Measurements from ENCODE around the gene COLQ.
"Not testable (repeated sequence)": the region's sequence is repeated elsewhere in the genome, so short reads cannot be mapped to it uniquely, and the experiment has no call there.

COLQ gene

DNA sequence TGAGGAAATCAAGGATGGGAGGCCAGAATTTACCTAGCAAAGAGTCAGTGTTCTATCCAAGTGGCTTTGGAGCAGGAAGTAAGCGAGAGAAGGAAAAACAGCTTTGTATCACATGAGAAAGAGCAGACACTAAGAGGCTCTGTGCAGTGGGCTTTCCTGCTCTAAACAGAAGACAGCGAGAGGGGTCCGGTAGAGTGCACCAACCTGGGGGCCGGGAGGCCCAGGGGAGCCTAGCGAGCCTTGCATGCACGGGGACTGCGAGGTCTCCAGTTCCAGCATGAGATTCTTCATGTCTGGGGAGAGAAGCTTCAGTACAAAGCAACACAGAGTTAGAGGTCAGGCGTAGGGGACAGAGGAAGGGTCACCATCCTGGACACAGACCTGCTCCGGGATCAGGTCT is 33.5 kb downstream of the COLQ start:
- Histone ChIP-seq H3K4me3 (ENCODE audit: low read depth in 1 of 2, low read length in 2 of 2) (no peak overlapping the region), H3K9me3 (ENCODE audit: low read length) (no peaks in the 10 kb centered on the region), H3K9ac (ENCODE audit: low read length) (no peak overlapping the region), H3K27me3 (ENCODE audit: control insufficient read depth in 1 of 2, insufficient read depth in 2 of 2, low read length in 2 of 2) (no peaks in the 10 kb centered on the region), H3K27ac (ENCODE audit: low read depth, low read length) (no peak overlapping the region), H3K4me1 (ENCODE audit: insufficient read depth, low read length) (no peaks in the 10 kb centered on the region), H3K36me3 (ENCODE audit: insufficient read depth, low read length) (peaks cover 11% of the 10 kb centered on the region)

- no peak overlapping the region for H3K27ac ChIP-seq (ENCODE audit: low read depth, low read length)
- H3K27me3 ChIP-seq (ENCODE audit: control insufficient read depth in 1 of 2, insufficient read depth in 2 of 2, low read length in 2 of 2), result no peaks in the 10 kb centered on the region
- H3K9ac ChIP-seq (ENCODE audit: low read length), result no peak overlapping the region
- H3K36me3 ChIP-seq (ENCODE audit: insufficient read depth, low read length), result peaks cover 11% of the 10 kb centered on the region
- no peak overlapping the region for H3K4me3 ChIP-seq (ENCODE audit: low read depth in 1 of 2, low read length in 2 of 2)
- H3K9me3 ChIP-seq (ENCODE audit: low read length), result no peaks in the 10 kb centered on the region
- H3K4me1 ChIP-seq (ENCODE audit: insufficient read depth, low read length), result no peaks in the 10 kb centered on the region
Observed at GRCh38 chr3:15486979-15487378, 34.5 kb downstream of the COLQ start.

DNA sequence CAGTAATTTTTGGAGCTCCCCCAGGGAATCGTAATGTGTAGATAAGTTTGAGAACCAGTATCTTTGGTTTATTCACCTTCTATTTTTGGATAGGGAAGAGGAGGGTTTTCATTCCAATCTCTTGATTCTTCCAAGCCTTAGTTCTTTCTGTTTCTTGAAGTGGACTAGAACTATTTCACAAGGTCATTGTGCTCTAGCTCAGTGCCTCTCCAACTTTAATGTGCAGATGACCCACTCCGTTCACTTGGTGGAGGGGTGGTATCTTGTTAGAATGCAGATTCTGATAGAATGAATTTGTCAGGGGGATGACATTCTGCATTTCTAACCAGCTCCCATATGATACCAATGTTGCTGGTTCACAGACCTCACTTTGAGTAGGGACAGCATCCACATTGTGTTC is 35.5 kb downstream of the COLQ start:
- Histone ChIP-seq H3K27ac (ENCODE audit: low read depth, low read length) (no peak overlapping the region), H3K27me3 (ENCODE audit: control insufficient read depth in 1 of 2, insufficient read depth in 2 of 2, low read length in 2 of 2) (no peaks in the 10 kb centered on the region), H3K9ac (ENCODE audit: low read length) (no peak overlapping the region), H3K4me1 (ENCODE audit: insufficient read depth, low read length) (no peaks in the 10 kb centered on the region), H3K36me3 (ENCODE audit: insufficient read depth, low read length) (peaks cover 11% of the 10 kb centered on the region), H3K9me3 (ENCODE audit: low read length) (no peaks in the 10 kb centered on the region), H3K4me3 (ENCODE audit: low read depth in 1 of 2, low read length in 2 of 2) (no peak overlapping the region)

DNA sequence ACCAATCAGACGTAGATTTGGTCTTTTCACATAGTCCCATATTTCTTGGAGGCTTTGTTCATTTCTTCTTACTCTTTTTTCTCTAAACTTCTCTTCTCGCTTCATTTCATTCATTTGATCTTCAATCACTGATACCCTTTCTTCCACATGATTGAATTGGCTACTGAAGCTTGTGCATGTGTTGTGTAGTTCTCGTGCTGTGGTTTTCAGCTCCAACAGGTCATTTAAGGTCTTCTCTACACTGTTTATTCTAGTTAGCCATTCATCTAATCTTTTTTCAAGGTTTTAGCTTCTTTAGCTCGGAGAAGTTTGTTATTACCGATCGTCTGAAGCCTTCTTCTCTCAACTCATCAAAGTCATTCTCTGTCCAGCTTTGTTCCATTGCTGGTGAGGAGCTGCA is 37.0 kb downstream of the COLQ start:
- H3K4me1 ChIP-seq (ENCODE audit: insufficient read depth, low read length); H3K27me3 ChIP-seq (ENCODE audit: control insufficient read depth in 1 of 2, insufficient read depth in 2 of 2, low read length in 2 of 2); H3K9me3 ChIP-seq (ENCODE audit: low read length); H3K27ac ChIP-seq (ENCODE audit: low read depth, low read length); H3K9ac ChIP-seq (ENCODE audit: low read length); H3K4me3 ChIP-seq (ENCODE audit: low read depth in 1 of 2, low read length in 2 of 2): not testable (repeated sequence)
- peaks cover 11% of the 10 kb centered on the region for H3K36me3 ChIP-seq (ENCODE audit: insufficient read depth, low read length)

- Histone ChIP-seq H3K4me1 (ENCODE audit: insufficient read depth, low read length) (no peaks in the 10 kb centered on the region), H3K27ac (ENCODE audit: low read depth, low read length) (no peak overlapping the region), H3K9ac (ENCODE audit: low read length) (no peak overlapping the region), H3K4me3 (ENCODE audit: low read depth in 1 of 2, low read length in 2 of 2) (no peak overlapping the region), H3K36me3 (ENCODE audit: insufficient read depth, low read length) (no peaks in the 10 kb centered on the region), H3K9me3 (ENCODE audit: low read length) (no peaks in the 10 kb centered on the region), H3K27me3 (ENCODE audit: control insufficient read depth in 1 of 2, insufficient read depth in 2 of 2, low read length in 2 of 2) (no peaks in the 10 kb centered on the region)
Observed at GRCh38 chr3:15479400-15480224, 41.9 kb downstream of the COLQ start.

DNA sequence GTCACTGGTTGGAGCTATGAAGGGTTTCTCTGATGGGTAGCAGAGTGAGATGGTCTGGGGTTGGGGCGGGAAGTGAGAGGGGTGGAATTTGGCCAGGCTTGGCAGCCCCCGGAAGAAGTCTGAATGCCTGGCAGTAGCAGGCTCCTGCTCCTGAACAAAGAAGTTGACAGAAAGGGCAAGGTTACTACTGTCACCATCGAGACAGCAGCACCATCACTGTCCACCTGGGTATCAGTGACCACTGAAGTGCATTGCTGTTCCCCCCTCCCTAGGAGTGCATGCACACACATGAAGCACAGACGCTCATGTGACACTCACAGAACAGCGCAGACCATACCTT is 42.9 kb downstream of the COLQ start:
- Histone ChIP-seq H3K27ac (ENCODE audit: low read depth, low read length) (no peak overlapping the region), H3K9ac (ENCODE audit: low read length) (no peak overlapping the region)

GRCh38 chr3:15477951-15478639 is 43.4 kb downstream of the COLQ start:
- no peak overlapping the region for H3K27ac ChIP-seq (ENCODE audit: low read depth, low read length)

More for the DNA sequence above, 42.9 kb downstream of the COLQ start:
- Histone ChIP-seq H3K4me3 (ENCODE audit: low read depth in 1 of 2, low read length in 2 of 2) (no peak overlapping the region), H3K27me3 (ENCODE audit: control insufficient read depth in 1 of 2, insufficient read depth in 2 of 2, low read length in 2 of 2) (no peaks in the 10 kb centered on the region), H3K4me1 (ENCODE audit: insufficient read depth, low read length) (no peaks in the 10 kb centered on the region), H3K36me3 (ENCODE audit: insufficient read depth, low read length) (no peaks in the 10 kb centered on the region), H3K9me3 (ENCODE audit: low read length) (no peaks in the 10 kb centered on the region)

GRCh38 chr3:15476378-15476777 is 45.1 kb downstream of the COLQ start:
- Histone ChIP-seq H3K27me3 (ENCODE audit: control insufficient read depth in 1 of 2, insufficient read depth in 2 of 2, low read length in 2 of 2) (no peaks in the 10 kb centered on the region), H3K9me3 (ENCODE audit: low read length) (no peaks in the 10 kb centered on the region), H3K27ac (ENCODE audit: low read depth, low read length) (no peak overlapping the region), H3K36me3 (ENCODE audit: insufficient read depth, low read length) (no peaks in the 10 kb centered on the region), H3K9ac (ENCODE audit: low read length) (no peak overlapping the region), H3K4me1 (ENCODE audit: insufficient read depth, low read length) (no peaks in the 10 kb centered on the region), H3K4me3 (ENCODE audit: low read depth in 1 of 2, low read length in 2 of 2) (no peak overlapping the region)

More at GRCh38 chr3:15477951-15478639, 43.4 kb downstream of the COLQ start:
- Histone ChIP-seq H3K9ac (ENCODE audit: low read length) (no peak overlapping the region), H3K4me3 (ENCODE audit: low read depth in 1 of 2, low read length in 2 of 2) (no peak overlapping the region), H3K27me3 (ENCODE audit: control insufficient read depth in 1 of 2, insufficient read depth in 2 of 2, low read length in 2 of 2) (no peaks in the 10 kb centered on the region), H3K9me3 (ENCODE audit: low read length) (no peaks in the 10 kb centered on the region), H3K4me1 (ENCODE audit: insufficient read depth, low read length) (no peaks in the 10 kb centered on the region), H3K36me3 (ENCODE audit: insufficient read depth, low read length) (no peaks in the 10 kb centered on the region)

DNA sequence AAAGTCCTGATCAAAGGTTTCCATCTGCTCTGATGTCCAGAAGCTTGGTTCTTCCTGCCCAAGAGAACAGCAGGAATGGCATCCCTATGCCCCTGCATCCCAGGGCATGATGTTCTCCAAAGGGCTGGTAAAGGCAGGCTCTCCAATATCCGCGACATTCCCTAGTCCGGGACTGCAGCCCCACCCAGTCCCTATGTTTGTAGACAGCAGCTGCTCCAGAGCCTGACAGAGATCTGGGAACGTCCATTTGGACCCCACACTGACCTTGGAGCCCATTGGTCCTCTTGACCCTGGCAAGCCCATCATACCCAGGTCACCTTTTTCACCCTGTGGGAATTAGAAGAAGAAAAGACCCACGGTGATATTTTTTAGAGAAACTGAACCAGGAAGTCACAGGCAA is 46.3 kb downstream of the COLQ start:
- Histone ChIP-seq H3K4me1 (ENCODE audit: insufficient read depth, low read length) (no peaks in the 10 kb centered on the region), H3K9ac (ENCODE audit: low read length) (no peak overlapping the region), H3K4me3 (ENCODE audit: low read depth in 1 of 2, low read length in 2 of 2) (no peak overlapping the region), H3K9me3 (ENCODE audit: low read length) (no peaks in the 10 kb centered on the region), H3K36me3 (ENCODE audit: insufficient read depth, low read length) (no peaks in the 10 kb centered on the region), H3K27me3 (ENCODE audit: control insufficient read depth in 1 of 2, insufficient read depth in 2 of 2, low read length in 2 of 2) (no peaks in the 10 kb centered on the region), H3K27ac (ENCODE audit: low read depth, low read length) (no peak overlapping the region)

DNA sequence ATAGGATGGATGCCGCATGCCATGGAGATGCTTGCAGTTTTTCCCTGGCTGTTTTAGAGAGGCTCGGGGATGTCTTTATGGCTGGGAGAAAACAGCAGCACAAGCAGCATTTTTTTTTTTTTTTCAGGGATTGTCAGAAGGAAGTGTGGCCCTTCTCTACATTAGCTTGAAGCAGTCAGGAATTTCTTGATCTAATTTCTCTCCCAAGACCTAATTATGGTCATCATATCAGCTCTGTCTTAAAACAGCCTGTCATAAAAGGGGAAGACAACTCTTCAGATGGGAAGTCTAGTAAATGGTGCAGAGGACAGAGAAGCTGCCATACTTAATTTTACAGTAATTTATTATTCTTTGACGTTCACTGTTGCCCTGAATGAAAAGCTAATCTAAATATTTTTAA is 49.6 kb downstream of the COLQ start:
- Histone ChIP-seq H3K9ac (ENCODE audit: low read length) (no peak overlapping the region), H3K9me3 (ENCODE audit: low read length) (no peaks in the 10 kb centered on the region), H3K4me1 (ENCODE audit: insufficient read depth, low read length) (no peaks in the 10 kb centered on the region), H3K27ac (ENCODE audit: low read depth, low read length) (no peak overlapping the region), H3K27me3 (ENCODE audit: control insufficient read depth in 1 of 2, insufficient read depth in 2 of 2, low read length in 2 of 2) (no peaks in the 10 kb centered on the region), H3K4me3 (ENCODE audit: low read depth in 1 of 2, low read length in 2 of 2) (no peak overlapping the region), H3K36me3 (ENCODE audit: insufficient read depth, low read length) (no peaks in the 10 kb centered on the region)

GRCh38 chr3:15470849-15471248 is 50.7 kb downstream of the COLQ start:
- H3K4me3 ChIP-seq (ENCODE audit: low read depth in 1 of 2, low read length in 2 of 2), result no peak overlapping the region
- H3K9ac ChIP-seq (ENCODE audit: low read length), result no peak overlapping the region
- no peaks in the 10 kb centered on the region for H3K9me3 ChIP-seq (ENCODE audit: low read length)
- no peaks in the 10 kb centered on the region for H3K36me3 ChIP-seq (ENCODE audit: insufficient read depth, low read length)
- H3K4me1 ChIP-seq (ENCODE audit: insufficient read depth, low read length), result no peaks in the 10 kb centered on the region
- H3K27ac ChIP-seq (ENCODE audit: low read depth, low read length), result no peak overlapping the region
- H3K27me3 ChIP-seq (ENCODE audit: control insufficient read depth in 1 of 2, insufficient read depth in 2 of 2, low read length in 2 of 2), result no peaks in the 10 kb centered on the region

DNA sequence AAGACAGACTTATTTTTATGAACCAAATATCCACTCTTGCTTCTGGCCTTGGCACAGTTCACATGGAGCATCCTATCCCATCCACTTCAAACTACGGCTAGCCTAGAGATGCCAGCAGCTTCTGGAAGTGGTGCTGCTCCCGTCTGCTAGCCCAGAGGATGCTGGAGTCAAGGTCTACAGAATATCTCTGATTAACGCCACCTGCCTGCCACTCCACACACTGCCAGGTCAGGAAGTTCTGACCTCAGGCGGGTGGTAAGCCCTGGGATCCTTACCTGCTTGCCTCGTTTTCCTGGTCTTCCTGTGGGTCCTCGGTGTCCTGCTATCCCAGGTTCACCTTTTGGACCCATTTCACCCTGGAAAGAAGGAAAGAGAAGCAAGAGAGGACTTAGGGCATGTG is 51.2 kb downstream of the COLQ start:
- H3K27ac ChIP-seq (ENCODE audit: low read depth, low read length), result no peak overlapping the region
- H3K9me3 ChIP-seq (ENCODE audit: low read length), result no peaks in the 10 kb centered on the region
- H3K27me3 ChIP-seq (ENCODE audit: control insufficient read depth in 1 of 2, insufficient read depth in 2 of 2, low read length in 2 of 2), result no peaks in the 10 kb centered on the region
- H3K4me3 ChIP-seq (ENCODE audit: low read depth in 1 of 2, low read length in 2 of 2), result no peak overlapping the region
- H3K36me3 ChIP-seq (ENCODE audit: insufficient read depth, low read length), result no peaks in the 10 kb centered on the region
- H3K9ac ChIP-seq (ENCODE audit: low read length), result no peak overlapping the region
- no peaks in the 10 kb centered on the region for H3K4me1 ChIP-seq (ENCODE audit: insufficient read depth, low read length)

All from muscle layer of colon (tissue), 2 donors.